GM23338 (cell line): ENCODE results near the gene RNF214. TPM values are rescaled to one million over a fixed set of nuclear protein-coding genes. Genes with fewer than 3 reads are reported as not detected.

Experiments used
- ATAC-seq: fragments of 200-7000 bp; cut with Tn5 transposase; 3 replicates; pipeline ENCODE4 v1.9.1; 2020
- DNase-seq: peaks from one replicate; pipeline ENCODE4 v3.0.0-alpha.2; 2015; ENCODE audit warnings: low spot score
- H2AFZ ChIP-seq: fragments of 200-600 bp; sonication (generic); 2 replicates; pipeline ENCODE4 v1.8.0; 2016; ENCODE audit warnings: antibody characterized with exemption, mild to moderate bottlenecking, moderate library complexity
- H3F3A ChIP-seq: fragments of 200-600 bp; sonication (generic); replicated peaks from 2 replicates; pipeline ENCODE4 v1.8.0; 2017; ENCODE audit warnings: antibody characterized with exemption, mixed run types, low read depth
- H3K27ac ChIP-seq: fragments of 200-600 bp; sonication (generic); 2 replicates; pipeline ENCODE4 v1.6.1; 2016; ENCODE audit warnings: low read depth
- H3K27me3 ChIP-seq: fragments of 200-600 bp; sonication (generic); 2 replicates; pipeline ENCODE4 v1.8.0; 2016; ENCODE audit warnings: mild to moderate bottlenecking, mixed run types, moderate library complexity; ENCODE audit not compliant: insufficient read depth
- H3K36me3 ChIP-seq: fragments of 200-600 bp; sonication (generic); 2 replicates; pipeline ENCODE4 v1.8.0; 2016; ENCODE audit warnings: mild to moderate bottlenecking; ENCODE audit not compliant: insufficient read depth
- H3K4me1 ChIP-seq: fragments of 200-600 bp; sonication (generic); 2 replicates; pipeline ENCODE4 v1.8.0; 2016; ENCODE audit warnings: mild to moderate bottlenecking, moderate library complexity; ENCODE audit not compliant: insufficient read depth
- H3K4me2 ChIP-seq: fragments of 200-600 bp; sonication (generic); 2 replicates; pipeline ENCODE4 v1.7.1; 2017; ENCODE audit warnings: mixed run types
- H3K4me3 ChIP-seq: fragments of 200-600 bp; sonication (generic); 2 replicates; pipeline ENCODE4 v1.6.1; 2016; ENCODE audit warnings: mixed run types
- H3K79me2 ChIP-seq: fragments of 200-600 bp; sonication (generic); replicated peaks from 2 replicates; pipeline ENCODE4 v1.8.0; 2017; ENCODE audit warnings: mild to moderate bottlenecking; ENCODE audit not compliant: insufficient read depth
- H3K9me2 ChIP-seq: fragments of 200-600 bp; sonication (generic); 2 replicates; pipeline ENCODE4 v1.8.0; 2017; ENCODE audit not compliant: insufficient read depth
- H4K20me1 ChIP-seq: fragments of 200-600 bp; sonication (generic); replicated peaks from 2 replicates; pipeline ENCODE4 v1.8.0; 2017; ENCODE audit warnings: mild to moderate bottlenecking; ENCODE audit not compliant: insufficient read depth
- H3K27ac Mint-ChIP-seq: 2 replicates; pipeline ENCODE4 v1.8.0; 2020; ENCODE audit warnings: inconsistent platforms, mild to moderate bottlenecking, moderate library complexity, mixed read lengths
- H3K27me3 Mint-ChIP-seq: 3 replicates; pipeline ENCODE4 v1.8.0; 2022; ENCODE audit warnings: low read depth, mild to moderate bottlenecking, moderate library complexity, mixed read lengths, inconsistent platforms; ENCODE audit not compliant: insufficient read depth, poor library complexity
- H3K36me3 Mint-ChIP-seq: 3 replicates; pipeline ENCODE4 v1.8.0; 2021; ENCODE audit warnings: low read depth, mild to moderate bottlenecking, inconsistent platforms, moderate library complexity, mixed read lengths
- H3K4me1 Mint-ChIP-seq: 3 replicates; pipeline ENCODE4 v1.8.0; 2020; ENCODE audit warnings: mild to moderate bottlenecking, inconsistent platforms, mixed read lengths
- H3K4me3 Mint-ChIP-seq: 3 replicates; pipeline ENCODE4 v1.8.0; 2021; ENCODE audit warnings: moderate library complexity, mild to moderate bottlenecking, inconsistent platforms, mixed read lengths
- H3K9me3 Mint-ChIP-seq: 3 replicates; pipeline ENCODE4 v1.8.0; 2020; ENCODE audit warnings: moderate library complexity, mild to moderate bottlenecking, inconsistent platforms, mixed read lengths
- CREB1 ChIP-seq: fragments of 250-450 bp; sonication (Bioruptor Pico); IDR thresholded peaks from 2 replicates; pipeline ENCODE4 v1.5.0; 2020; ENCODE audit warnings: low read depth, mild to moderate bottlenecking, moderate library complexity
- EZH2 ChIP-seq: fragments of 200-600 bp; sonication (generic); IDR thresholded peaks from one replicate; pipeline ENCODE4 v1.8.0; 2017; ENCODE audit warnings: antibody characterized with exemption, mild to moderate bottlenecking, low read depth; ENCODE audit not compliant: unreplicated experiment
- EZH2phosphoT487 ChIP-seq: fragments of 200-600 bp; sonication (generic); IDR thresholded peaks from one replicate; pipeline ENCODE4 v1.8.1; 2018; ENCODE audit warnings: antibody characterized with exemption; ENCODE audit not compliant: unreplicated experiment
- JUNB ChIP-seq: IDR thresholded peaks from one replicate; pipeline ENCODE4 v1.6.1; 2016; ENCODE audit warnings: antibody characterized with exemption; ENCODE audit not compliant: unreplicated experiment
- NANOG ChIP-seq: IDR thresholded peaks from 2 replicates; pipeline ENCODE4 v1.6.1; 2016; ENCODE audit warnings: antibody characterized with exemption, borderline replicate concordance
- POLR2AphosphoS5 ChIP-seq: IDR thresholded peaks from 2 replicates; pipeline ENCODE4 v1.6.1; 2016; ENCODE audit warnings: antibody characterized with exemption, low read depth
- STAT1 ChIP-seq: IDR thresholded peaks from one replicate; pipeline ENCODE4 v1.6.1; 2016; ENCODE audit warnings: antibody characterized with exemption; ENCODE audit not compliant: unreplicated experiment
- ZNF331 ChIP-seq: fragments of 250-450 bp; sonication (Bioruptor Pico); IDR thresholded peaks from 2 replicates; pipeline ENCODE4 v1.5.0; 2020; ENCODE audit warnings: low read depth, mild to moderate bottlenecking, moderate library complexity
- polyA plus RNA-seq: library from polyadenylated mRNA; unstranded; fragments of >200 nt; fragmentation: Nextera tagmentation; extraction: Ambion mirVana; gene quantifications from 2 replicates; pipeline ENCODE4 v1.2.1, GENCODE V29; 2016
- total RNA-seq: library from RNA; depleted of rRNA; stranded (reverse); fragments of >200 nt; shearing (Covaris generic); gene quantifications from 2 replicates; pipeline ENCODE4 v1.2.3, GENCODE V29; 2014
- TF ChIP-seq, protein P1 (sequence below), 2 experiments: fragments of 200-600 bp in 1 of 2; sonication (generic) in 1 of 2; conservative IDR thresholded peaks; 2 replicates each; pipeline versions ENCODE4 v1.5.1 to v1.6.1; 2016 to 2017; ENCODE audit warnings: antibody characterized with exemption in 2 of 2, low read depth in 2 of 2, mild to moderate bottlenecking in 2 of 2, moderate library complexity in 1 of 2
- TF ChIP-seq, protein P2 (sequence below): IDR thresholded peaks from one replicate; pipeline ENCODE4 v1.6.1; 2018; ENCODE audit warnings: antibody characterized with exemption; ENCODE audit not compliant: unreplicated experiment
- TF ChIP-seq, protein P3 (sequence below): IDR thresholded peaks from 2 replicates; pipeline ENCODE4 v1.6.1; 2016; ENCODE audit warnings: antibody characterized with exemption

Gene RNF214
- total and polyA plus RNA-seq, 2 experiments from 2014 or later, result 19.4 to 28.4 TPM

DNA sequence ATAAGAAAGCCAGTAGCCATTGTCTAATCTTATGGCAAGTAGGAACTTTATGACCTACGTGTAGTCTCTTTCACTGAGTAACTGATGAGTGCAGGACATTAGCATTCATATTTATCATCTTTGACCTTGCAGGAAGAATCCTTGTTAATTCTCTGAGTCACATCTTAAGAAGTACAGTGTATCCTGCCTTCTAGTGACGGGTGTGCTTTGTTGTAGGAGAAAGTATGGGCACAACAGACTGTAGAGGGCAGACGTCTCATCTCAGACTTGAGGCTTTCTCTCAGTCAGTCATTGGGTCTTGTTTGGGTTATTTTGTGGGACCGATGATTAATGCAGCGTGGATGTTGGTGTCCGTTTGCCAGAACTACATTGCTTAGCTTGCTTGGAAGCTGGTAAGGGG, 6.8 kb downstream of the RNF214 start:
- H3K27ac Mint-ChIP-seq, result no peak overlapping the region
- H3K4me1 ChIP-seq, result no peaks in the 10 kb centered on the region
- peaks cover 1% of the 10 kb centered on the region for H3K4me1 Mint-ChIP-seq
- H2AFZ ChIP-seq, result no peak overlapping the region
- no peak overlapping the region for H3K4me3 ChIP-seq
- no peaks in the 10 kb centered on the region for H3K27me3 ChIP-seq
- H3F3A ChIP-seq, result 0 out of 2 replicates have a peak, but pooled peaks cover 10% of the 10 kb centered on the region
- H3K9me3 Mint-ChIP-seq, result no peaks in the 10 kb centered on the region
- no peak overlapping the region for H3K27ac ChIP-seq
- no peak for DNase-seq
- H3K9me2 ChIP-seq, result no peaks in the 10 kb centered on the region
- peaks cover 42% of the 10 kb centered on the region for H3K36me3 Mint-ChIP-seq
- no peak overlapping the region for H3K4me2 ChIP-seq
- H3K4me3 Mint-ChIP-seq, result no peak overlapping the region
- no peak for ATAC-seq
- H3K27me3 Mint-ChIP-seq, result peaks cover 1% of the 10 kb centered on the region
- H4K20me1 ChIP-seq, result peaks cover 6% of the 10 kb centered on the region
- peaks cover 10% of the 10 kb centered on the region for H3K79me2 ChIP-seq
- H3K36me3 ChIP-seq, result peaks cover 24% of the 10 kb centered on the region
- no peak for TF ChIP-seq EZH2phosphoT487
- TF ChIP-seq, protein P1, sequence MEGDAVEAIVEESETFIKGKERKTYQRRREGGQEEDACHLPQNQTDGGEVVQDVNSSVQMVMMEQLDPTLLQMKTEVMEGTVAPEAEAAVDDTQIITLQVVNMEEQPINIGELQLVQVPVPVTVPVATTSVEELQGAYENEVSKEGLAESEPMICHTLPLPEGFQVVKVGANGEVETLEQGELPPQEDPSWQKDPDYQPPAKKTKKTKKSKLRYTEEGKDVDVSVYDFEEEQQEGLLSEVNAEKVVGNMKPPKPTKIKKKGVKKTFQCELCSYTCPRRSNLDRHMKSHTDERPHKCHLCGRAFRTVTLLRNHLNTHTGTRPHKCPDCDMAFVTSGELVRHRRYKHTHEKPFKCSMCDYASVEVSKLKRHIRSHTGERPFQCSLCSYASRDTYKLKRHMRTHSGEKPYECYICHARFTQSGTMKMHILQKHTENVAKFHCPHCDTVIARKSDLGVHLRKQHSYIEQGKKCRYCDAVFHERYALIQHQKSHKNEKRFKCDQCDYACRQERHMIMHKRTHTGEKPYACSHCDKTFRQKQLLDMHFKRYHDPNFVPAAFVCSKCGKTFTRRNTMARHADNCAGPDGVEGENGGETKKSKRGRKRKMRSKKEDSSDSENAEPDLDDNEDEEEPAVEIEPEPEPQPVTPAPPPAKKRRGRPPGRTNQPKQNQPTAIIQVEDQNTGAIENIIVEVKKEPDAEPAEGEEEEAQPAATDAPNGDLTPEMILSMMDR (conservative IDR thresholded peaks at IDR 0.05; ENCODE audit: low read depth in 2 of 2), result peak in 1 of 2 experiments; percentile 12; a peak in 1 of 4 replicates

DNA sequence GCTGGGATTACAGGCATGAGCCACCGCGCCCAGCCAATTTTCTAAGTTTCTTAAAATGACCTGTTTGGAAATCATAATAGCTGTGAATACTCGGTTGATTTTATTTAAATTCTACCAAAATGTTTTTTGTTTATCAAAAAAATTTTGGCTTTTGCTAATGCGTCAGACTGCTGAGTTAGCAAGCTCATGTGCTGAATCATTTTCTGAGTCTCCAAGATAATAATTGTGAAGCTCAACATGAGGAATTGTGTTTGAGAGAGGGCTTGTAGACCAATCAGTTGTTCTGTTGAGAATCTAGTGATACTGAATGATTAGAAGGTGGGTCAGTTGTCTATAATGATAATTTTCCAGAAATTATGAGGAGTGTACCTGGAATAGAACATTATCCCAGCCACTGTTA, 15.9 kb downstream of the RNF214 start:
- no peaks in the 10 kb centered on the region for H3K9me2 ChIP-seq
- H3K36me3 Mint-ChIP-seq, result peaks cover 65% of the 10 kb centered on the region
- TF ChIP-seq, protein P2, sequence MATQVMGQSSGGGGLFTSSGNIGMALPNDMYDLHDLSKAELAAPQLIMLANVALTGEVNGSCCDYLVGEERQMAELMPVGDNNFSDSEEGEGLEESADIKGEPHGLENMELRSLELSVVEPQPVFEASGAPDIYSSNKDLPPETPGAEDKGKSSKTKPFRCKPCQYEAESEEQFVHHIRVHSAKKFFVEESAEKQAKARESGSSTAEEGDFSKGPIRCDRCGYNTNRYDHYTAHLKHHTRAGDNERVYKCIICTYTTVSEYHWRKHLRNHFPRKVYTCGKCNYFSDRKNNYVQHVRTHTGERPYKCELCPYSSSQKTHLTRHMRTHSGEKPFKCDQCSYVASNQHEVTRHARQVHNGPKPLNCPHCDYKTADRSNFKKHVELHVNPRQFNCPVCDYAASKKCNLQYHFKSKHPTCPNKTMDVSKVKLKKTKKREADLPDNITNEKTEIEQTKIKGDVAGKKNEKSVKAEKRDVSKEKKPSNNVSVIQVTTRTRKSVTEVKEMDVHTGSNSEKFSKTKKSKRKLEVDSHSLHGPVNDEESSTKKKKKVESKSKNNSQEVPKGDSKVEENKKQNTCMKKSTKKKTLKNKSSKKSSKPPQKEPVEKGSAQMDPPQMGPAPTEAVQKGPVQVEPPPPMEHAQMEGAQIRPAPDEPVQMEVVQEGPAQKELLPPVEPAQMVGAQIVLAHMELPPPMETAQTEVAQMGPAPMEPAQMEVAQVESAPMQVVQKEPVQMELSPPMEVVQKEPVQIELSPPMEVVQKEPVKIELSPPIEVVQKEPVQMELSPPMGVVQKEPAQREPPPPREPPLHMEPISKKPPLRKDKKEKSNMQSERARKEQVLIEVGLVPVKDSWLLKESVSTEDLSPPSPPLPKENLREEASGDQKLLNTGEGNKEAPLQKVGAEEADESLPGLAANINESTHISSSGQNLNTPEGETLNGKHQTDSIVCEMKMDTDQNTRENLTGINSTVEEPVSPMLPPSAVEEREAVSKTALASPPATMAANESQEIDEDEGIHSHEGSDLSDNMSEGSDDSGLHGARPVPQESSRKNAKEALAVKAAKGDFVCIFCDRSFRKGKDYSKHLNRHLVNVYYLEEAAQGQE, result no peak
- TF ChIP-seq CREB1 (CRISPR knock-in tag) (no peak), ZNF331 (no peak), JUNB (no peak), NANOG (no peak), POLR2AphosphoS5 (no peak), EZH2 (no peak), STAT1 (no peak)
- TF ChIP-seq, protein P3, sequence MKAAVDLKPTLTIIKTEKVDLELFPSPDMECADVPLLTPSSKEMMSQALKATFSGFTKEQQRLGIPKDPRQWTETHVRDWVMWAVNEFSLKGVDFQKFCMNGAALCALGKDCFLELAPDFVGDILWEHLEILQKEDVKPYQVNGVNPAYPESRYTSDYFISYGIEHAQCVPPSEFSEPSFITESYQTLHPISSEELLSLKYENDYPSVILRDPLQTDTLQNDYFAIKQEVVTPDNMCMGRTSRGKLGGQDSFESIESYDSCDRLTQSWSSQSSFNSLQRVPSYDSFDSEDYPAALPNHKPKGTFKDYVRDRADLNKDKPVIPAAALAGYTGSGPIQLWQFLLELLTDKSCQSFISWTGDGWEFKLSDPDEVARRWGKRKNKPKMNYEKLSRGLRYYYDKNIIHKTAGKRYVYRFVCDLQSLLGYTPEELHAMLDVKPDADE, result no peak

More for the DNA sequence above, 15.9 kb downstream of the RNF214 start:
- Histone ChIP-seq H2AFZ (no peak overlapping the region), H3F3A (0 out of 2 replicates have a peak, but pooled peaks cover 4% of the 10 kb centered on the region), H3K36me3 (peaks cover 43% of the 10 kb centered on the region), H3K27ac (no peak overlapping the region), H4K20me1 (no peaks in the 10 kb centered on the region), H3K4me1 (no peaks in the 10 kb centered on the region), H3K27me3 (no peaks in the 10 kb centered on the region), H3K4me2 (no peak overlapping the region), H3K79me2 (no peaks in the 10 kb centered on the region), H3K4me3 (no peak overlapping the region)
- DNase-seq, result no peak
- Mint-ChIP-seq H3K9me3 (no peaks in the 10 kb centered on the region; the same call in 2 of the 3 replicates), H3K27me3 (no peaks in the 10 kb centered on the region), H3K27ac (no peak overlapping the region), H3K4me1 (no peaks in the 10 kb centered on the region), H3K4me3 (no peak overlapping the region)
- ATAC-seq, result no peak
